MM.1S (cell line): ENCODE measurements around the gene PTGES3.
"Not testable (repeated sequence)": the region's sequence is repeated elsewhere in the genome, so short reads cannot be mapped to it uniquely, and the experiment has no call there.

ENCODE experiments used
- DNase-seq: peaks from one replicate; pipeline ENCODE4 v3.0.0-alpha.2; 2015
- H2AFZ ChIP-seq: fragments of 300-600 bp; sonication (generic); 2 replicates; pipeline ENCODE4 v1.6.0; 2016; ENCODE audit warnings: antibody characterized with exemption, low read length
- H3F3A ChIP-seq: fragments of 300-600 bp; sonication (generic); 2 replicates; pipeline ENCODE4 v1.6.1; 2016; ENCODE audit warnings: mild to moderate bottlenecking, antibody characterized with exemption, low read length, moderate library complexity, mixed read lengths; ENCODE audit not compliant: insufficient read depth
- H3K27ac ChIP-seq: fragments of 300-600 bp; sonication (generic); 2 replicates; pipeline ENCODE4 v1.5.1; 2016; ENCODE audit warnings: mild to moderate bottlenecking, low read length
- H3K27me3 ChIP-seq: fragments of 300-600 bp; sonication (generic); replicated peaks from 2 replicates; pipeline ENCODE4 v1.6.0; 2016; ENCODE audit warnings: low read length; ENCODE audit not compliant: insufficient read depth
- H3K36me3 ChIP-seq: fragments of 300-600 bp; sonication (generic); replicated peaks from 2 replicates; pipeline ENCODE4 v1.6.1; 2016; ENCODE audit warnings: mild to moderate bottlenecking, low read length, mixed read lengths; ENCODE audit not compliant: insufficient read depth
- H3K4me1 ChIP-seq: fragments of 300-600 bp; sonication (generic); 2 replicates; pipeline ENCODE4 v1.6.1; 2016; ENCODE audit warnings: low read length, mixed read lengths
- H3K4me2 ChIP-seq: fragments of 300-600 bp; sonication (generic); 2 replicates; pipeline ENCODE4 v1.6.0; 2016; ENCODE audit warnings: low read depth, low read length
- H3K4me3 ChIP-seq: fragments of 300-600 bp; sonication (generic); 2 replicates; pipeline ENCODE4 v1.5.1; 2016; ENCODE audit warnings: low read length, mixed read lengths
- H3K79me2 ChIP-seq: fragments of 300-600 bp; sonication (generic); 2 replicates; pipeline ENCODE4 v1.6.1; 2016; ENCODE audit warnings: mixed run types, low read length, mixed read lengths
- H3K9ac ChIP-seq: fragments of 300-600 bp; sonication (generic); 2 replicates; pipeline ENCODE4 v1.6.1; 2016; ENCODE audit warnings: low read length, mixed read lengths
- H3K9me2 ChIP-seq: fragments of 300-600 bp; sonication (generic); replicated peaks from 2 replicates; pipeline ENCODE4 v1.6.1; 2016; ENCODE audit warnings: mild to moderate bottlenecking, low read length, mixed read lengths; ENCODE audit not compliant: insufficient read depth
- H3K9me3 ChIP-seq: fragments of 300-600 bp; sonication (generic); replicated peaks from 2 replicates; pipeline ENCODE4 v1.6.1; 2016; ENCODE audit warnings: mild to moderate bottlenecking, low read length, mixed read lengths; ENCODE audit not compliant: insufficient read depth
- H4K20me1 ChIP-seq: fragments of 300-600 bp; sonication (generic); 2 replicates; pipeline ENCODE4 v1.6.1; 2016; ENCODE audit warnings: mild to moderate bottlenecking, low read length, moderate library complexity, mixed read lengths; ENCODE audit not compliant: insufficient read depth
- EZH2 ChIP-seq: fragments of 300-600 bp; sonication (generic); optimal IDR thresholded peaks from 2 replicates; pipeline ENCODE3; 2017; ENCODE audit warnings: low read depth, mild to moderate bottlenecking, antibody characterized with exemption, low read length, mixed read lengths
- EZH2phosphoT487 ChIP-seq: fragments of 300-600 bp; sonication (generic); IDR thresholded peaks from 2 replicates; pipeline ENCODE4 v1.6.1; 2018; ENCODE audit warnings: antibody characterized with exemption, low read length
- TF ChIP-seq, protein P1 (sequence below): fragments of 300-600 bp; sonication (generic); IDR thresholded peaks from 2 replicates; pipeline ENCODE4 v1.5.1; 2016; ENCODE audit warnings: antibody characterized with exemption, low read length, mixed read lengths

PTGES3 gene

DNA sequence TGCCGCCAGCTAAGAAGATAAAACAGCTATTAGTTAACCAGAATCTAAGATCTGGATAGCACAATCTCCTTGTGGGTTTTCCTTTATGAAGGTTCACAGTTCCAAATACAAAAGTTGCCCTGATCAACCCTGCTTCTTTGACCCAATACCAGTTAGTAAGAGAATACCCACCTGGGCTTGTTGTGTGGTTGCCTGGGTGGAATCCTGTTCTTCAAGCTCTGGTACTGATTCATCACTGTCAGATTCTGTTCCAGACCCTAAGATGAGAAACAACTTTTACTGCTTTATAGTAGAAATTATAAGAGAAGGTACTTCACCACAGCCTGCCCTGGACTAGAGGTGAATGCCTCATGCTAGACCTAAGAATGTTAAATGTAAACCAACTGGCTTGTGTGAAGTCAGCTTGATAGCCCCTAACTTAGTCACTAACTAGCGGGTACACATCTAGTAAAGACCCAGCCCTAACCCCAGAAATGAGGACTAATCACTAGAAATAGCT lies 26.4 kb upstream of the PTGES3 start:
- peaks cover 23% of the 10 kb centered on the region for H4K20me1 ChIP-seq
- peak; percentile 55 for DNase-seq
- no peak overlapping the region for H2AFZ ChIP-seq
- H3K27me3 ChIP-seq = no peaks in the 10 kb centered on the region
- peaks cover 65% of the 10 kb centered on the region for H3K4me1 ChIP-seq
- peak overlapping the region; percentile 53 for H3K4me2 ChIP-seq
- peaks cover 82% of the 10 kb centered on the region for H3F3A ChIP-seq
- H3K36me3 ChIP-seq = peaks cover 13% of the 10 kb centered on the region
- no peaks in the 10 kb centered on the region for H3K9me3 ChIP-seq
- peak overlapping the region; percentile 95 for H3K27ac ChIP-seq
- no peak for TF ChIP-seq EZH2
- TF ChIP-seq EZH2phosphoT487 = no peak
- TF ChIP-seq, protein P1, sequence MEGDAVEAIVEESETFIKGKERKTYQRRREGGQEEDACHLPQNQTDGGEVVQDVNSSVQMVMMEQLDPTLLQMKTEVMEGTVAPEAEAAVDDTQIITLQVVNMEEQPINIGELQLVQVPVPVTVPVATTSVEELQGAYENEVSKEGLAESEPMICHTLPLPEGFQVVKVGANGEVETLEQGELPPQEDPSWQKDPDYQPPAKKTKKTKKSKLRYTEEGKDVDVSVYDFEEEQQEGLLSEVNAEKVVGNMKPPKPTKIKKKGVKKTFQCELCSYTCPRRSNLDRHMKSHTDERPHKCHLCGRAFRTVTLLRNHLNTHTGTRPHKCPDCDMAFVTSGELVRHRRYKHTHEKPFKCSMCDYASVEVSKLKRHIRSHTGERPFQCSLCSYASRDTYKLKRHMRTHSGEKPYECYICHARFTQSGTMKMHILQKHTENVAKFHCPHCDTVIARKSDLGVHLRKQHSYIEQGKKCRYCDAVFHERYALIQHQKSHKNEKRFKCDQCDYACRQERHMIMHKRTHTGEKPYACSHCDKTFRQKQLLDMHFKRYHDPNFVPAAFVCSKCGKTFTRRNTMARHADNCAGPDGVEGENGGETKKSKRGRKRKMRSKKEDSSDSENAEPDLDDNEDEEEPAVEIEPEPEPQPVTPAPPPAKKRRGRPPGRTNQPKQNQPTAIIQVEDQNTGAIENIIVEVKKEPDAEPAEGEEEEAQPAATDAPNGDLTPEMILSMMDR = no peak
- H3K9ac ChIP-seq = peak overlapping the region; percentile 64
- 0 out of 2 replicates have a peak overlapping the region, but pooled peaks have one; percentile 0 for H3K4me3 ChIP-seq
- peaks cover 62% of the 10 kb centered on the region for H3K79me2 ChIP-seq
- H3K9me2 ChIP-seq = no peaks in the 10 kb centered on the region

DNA sequence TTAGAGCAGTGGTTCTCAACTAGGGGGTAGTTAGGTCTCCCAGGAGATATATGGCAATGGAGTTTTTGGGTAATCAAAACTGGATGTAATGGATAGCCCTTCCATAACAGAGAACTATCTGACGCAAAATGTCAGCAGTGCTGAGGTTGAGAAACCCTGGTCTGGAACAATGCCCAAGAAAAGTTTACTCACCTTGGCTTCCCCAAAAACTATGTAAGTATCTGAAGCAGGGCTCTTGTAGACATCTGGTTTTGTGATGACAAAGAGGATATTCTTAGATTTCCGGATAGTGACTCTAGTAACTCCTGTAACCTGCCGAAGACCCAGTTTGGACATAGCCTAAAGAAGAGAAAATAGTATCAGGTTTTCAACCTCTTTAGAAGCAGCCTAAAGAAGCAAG lies 25.3 kb upstream of the PTGES3 start:
- Histone ChIP-seq H3K79me2 (peaks cover 51% of the 10 kb centered on the region), H3F3A (peaks cover 80% of the 10 kb centered on the region), H3K36me3 (peaks cover 13% of the 10 kb centered on the region), H3K9me3 (no peaks in the 10 kb centered on the region), H3K27me3 (no peaks in the 10 kb centered on the region), H3K9me2 (no peaks in the 10 kb centered on the region), H3K4me3 (no peak overlapping the region), H4K20me1 (peaks cover 15% of the 10 kb centered on the region), H3K4me1 (peaks cover 54% of the 10 kb centered on the region), H3K4me2 (peak overlapping the region; percentile 53), H3K9ac (peak overlapping the region; percentile 64), H2AFZ (no peak overlapping the region), H3K27ac (peak overlapping the region; percentile 95)
- TF ChIP-seq EZH2 = no peak
- TF ChIP-seq, protein P1 = no peak
- no peak for TF ChIP-seq EZH2phosphoT487
- peak; percentile 90 for DNase-seq

DNA sequence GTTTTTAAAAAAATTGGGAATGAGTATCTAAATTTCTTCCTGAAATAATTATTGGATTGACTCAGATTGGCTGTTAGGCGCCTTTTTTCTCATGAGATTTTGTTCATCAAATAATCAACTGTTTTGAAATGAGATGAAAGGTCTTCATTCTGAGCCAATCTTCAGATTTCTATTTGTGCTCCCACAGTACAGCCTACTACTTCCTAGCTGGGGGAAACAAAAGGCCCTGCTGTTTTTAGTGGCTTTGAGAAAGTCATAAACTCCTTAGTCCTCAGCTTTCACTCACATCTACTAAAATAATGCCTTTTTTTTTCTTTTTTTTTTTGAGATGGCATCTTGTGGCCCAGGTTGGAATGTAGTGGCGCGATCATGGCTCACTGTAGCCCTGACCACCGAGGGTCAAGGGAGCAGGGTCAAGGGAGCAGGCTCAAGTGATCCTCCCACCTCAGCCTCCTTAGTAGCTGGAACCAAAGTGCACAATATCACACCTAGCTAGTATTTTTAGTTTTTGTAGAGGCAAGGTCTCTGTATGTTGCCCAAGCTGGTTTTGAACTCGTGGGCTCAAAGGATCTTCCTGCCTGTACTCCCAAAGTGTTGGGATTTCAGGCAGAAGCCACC lies 21.8 kb upstream of the PTGES3 start:
- no peak for DNase-seq
- no peak for TF ChIP-seq EZH2
- TF ChIP-seq, protein P1 = no peak
- TF ChIP-seq EZH2phosphoT487 = no peak
- Histone ChIP-seq H3K9me3 (no peaks in the 10 kb centered on the region), H3F3A (peaks cover 62% of the 10 kb centered on the region), H3K27me3 (no peaks in the 10 kb centered on the region), H3K4me1 (peaks cover 34% of the 10 kb centered on the region), H3K4me2 (no peak overlapping the region), H3K9me2 (no peaks in the 10 kb centered on the region), H4K20me1 (no peaks in the 10 kb centered on the region), H3K36me3 (peaks cover 13% of the 10 kb centered on the region), H3K27ac (peak overlapping the region; percentile 32; the same call in 1 of the 2 replicates), H2AFZ (no peak overlapping the region), H3K79me2 (peaks cover 21% of the 10 kb centered on the region), H3K9ac (no peak overlapping the region), H3K4me3 (no peak overlapping the region)

DNA sequence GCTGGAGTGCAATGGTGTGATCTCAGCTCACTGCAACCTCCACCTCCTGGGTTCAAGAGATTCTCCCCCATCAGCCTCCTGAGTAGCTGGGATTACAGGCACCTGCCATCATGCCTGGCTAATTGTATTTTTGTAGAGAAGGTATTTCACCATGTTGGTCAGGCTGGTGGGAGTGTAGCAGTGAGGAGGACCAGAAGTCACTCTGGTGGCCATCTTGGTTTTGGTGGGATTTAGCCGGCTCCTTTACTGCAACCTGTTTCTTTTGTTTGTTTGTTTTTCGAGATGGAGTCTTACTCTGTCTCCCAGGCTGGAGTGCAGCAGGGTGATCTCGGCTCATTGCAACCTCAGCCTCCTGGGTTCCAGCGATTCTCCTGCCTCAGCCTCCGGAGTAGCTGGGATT lies 16.4 kb upstream of the PTGES3 start:
- H3K4me1 ChIP-seq = peaks cover 15% of the 10 kb centered on the region; the same call in 1 of the 2 replicates
- not testable (repeated sequence) for DNase-seq, H4K20me1 ChIP-seq, H3K9me2 ChIP-seq, H3K9me3 ChIP-seq, H3K36me3 ChIP-seq, H3K4me2 ChIP-seq, H3K4me3 ChIP-seq, H3K9ac ChIP-seq, H3K27me3 ChIP-seq, H3K27ac ChIP-seq, H2AFZ ChIP-seq, H3K79me2 ChIP-seq
- H3F3A ChIP-seq = peaks cover 24% of the 10 kb centered on the region
